ENCODE measurements around the gene ABCA2. TPM values are rescaled to one million over a fixed set of nuclear protein-coding genes. Genes with fewer than 3 reads are reported as not detected.

The ABCA2 gene
- total RNA-seq, 1 experiment from 2014 or later, result 19.2 TPM

- TF ChIP-seq PRDM15 (CRISPR knock-in tag; IDR thresholded peaks at IDR 0.05), result no peak
- no peak for TF ChIP-seq FOXP1 (CRISPR knock-in tag; IDR thresholded peaks at IDR 0.05; ENCODE audit: borderline replicate concordance)
- no peak for TF ChIP-seq ZNF532 (CRISPR knock-in tag; IDR thresholded peaks at IDR 0.05; ENCODE audit: borderline replicate concordance)
- TF ChIP-seq ATF1 (CRISPR knock-in tag; IDR thresholded peaks at IDR 0.05), result no peak
- no peak for TF ChIP-seq GABPB1 (CRISPR knock-in tag; IDR thresholded peaks at IDR 0.05)
Measured at GRCh38 chr9:137032858-137033257, 4.8 kb upstream of the ABCA2 start (continued).

- H3K4me3 Mint-ChIP-seq, result no peak within 1 kb of the TSS
- CTCF ChIA-PET, result interaction anchor here (0.5 to 4.1 kb wide), 6 partner anchors 11 to 269 kb away, joined by 4 to 38 read pairs (median 6); partner anchors contain the start of gene NPDC1
Measured at GRCh38 chr9:137031904-137032640, 4.0 kb upstream of the ABCA2 start, which contains the start of gene FUT7. TSS of gene FUT7 (minus strand) at chr9:137032088. CDS start at chr9:137031991, 97 bp downstream.

More at GRCh38 chr9:137031904-137032640, 4.0 kb upstream of the ABCA2 start, which contains the start of gene FUT7:
- H3K27me3 Mint-ChIP-seq (ENCODE audit: low read depth), result peaks cover 15% of the 10 kb centered on the region
- no peaks in the 10 kb centered on the region for H3K9me3 Mint-ChIP-seq
- TF ChIP-seq ZNF425 (CRISPR knock-in tag; conservative IDR thresholded peaks at IDR 0.05) (no peak), ZBTB43 (CRISPR knock-in tag; IDR thresholded peaks at IDR 0.05) (no peak), ZNF317 (CRISPR knock-in tag; IDR thresholded peaks at IDR 0.05; ENCODE audit: borderline replicate concordance, low read depth) (no peak), ZNF416 (CRISPR knock-in tag; IDR thresholded peaks at IDR 0.05) (no peak), PREB (CRISPR knock-in tag; IDR thresholded peaks at IDR 0.05; ENCODE audit: borderline replicate concordance) (no peak)
- no peak for DNase-seq (ENCODE audit: low spot score)
- POLR2A ChIA-PET, result interaction anchor here (0.6 to 0.7 kb wide), 2 partner anchors 9 to 39 kb away, joined by 3 read pairs; no protein-coding TSS in a partner anchor
- ATAC-seq, result no peak
- H3K4me1 Mint-ChIP-seq, result 0 out of 2 replicates have a peak, but pooled peaks cover 2% of the 10 kb centered on the region
- no peaks in the 10 kb centered on the region for H3K36me3 Mint-ChIP-seq
- H3K27ac Mint-ChIP-seq, result no peak within 1 kb of the TSS
